Parathyroid adenoma (tissue), 2 donors: ENCODE data around the gene REG1B.

ENCODE experiments used
- H2AFZ ChIP-seq: fragments of 300-600 bp; sonication (generic); one replicate; pipeline ENCODE4 v1.7.0; 2017; ENCODE audit warnings: antibody characterized with exemption, mild to moderate bottlenecking
- H3K27ac ChIP-seq: fragments of 300-600 bp; sonication (generic); one replicate; pipeline ENCODE4 v1.7.0; 2017
- H3K27me3 ChIP-seq: fragments of 300-600 bp; sonication (generic); one replicate; pipeline ENCODE4 v1.7.0; 2017; ENCODE audit warnings: low read length; ENCODE audit not compliant: control insufficient read depth, insufficient read depth
- H3K36me3 ChIP-seq: fragments of 300-600 bp; sonication (generic); one replicate; pipeline ENCODE4 v1.7.0; 2017; ENCODE audit warnings: low read length; ENCODE audit not compliant: control insufficient read depth, insufficient read depth
- H3K4me1 ChIP-seq: fragments of 300-600 bp; sonication (generic); one replicate; pipeline ENCODE4 v1.7.0; 2017; ENCODE audit warnings: control low read depth
- H3K4me2 ChIP-seq: fragments of 300-600 bp; sonication (generic); one replicate; pipeline ENCODE4 v1.7.0; 2017; ENCODE audit warnings: low read length
- H3K4me3 ChIP-seq: fragments of 300-600 bp; sonication (generic); one replicate; pipeline ENCODE4 v1.7.0; 2017; ENCODE audit warnings: low read depth, low read length
- H3K79me2 ChIP-seq: fragments of 300-600 bp; sonication (generic); one replicate; pipeline ENCODE4 v1.7.0; 2017; ENCODE audit warnings: control low read depth
- H3K9ac ChIP-seq: fragments of 300-600 bp; sonication (generic); one replicate; pipeline ENCODE4 v1.7.0; 2017; ENCODE audit warnings: mild to moderate bottlenecking
- H3K9me3 ChIP-seq: fragments of 300-600 bp; sonication (generic); one replicate; pipeline ENCODE4 v1.7.0; 2017; ENCODE audit warnings: low read length; ENCODE audit not compliant: control insufficient read depth
- TF ChIP-seq, protein P1 (sequence below): fragments of 300-600 bp; sonication (generic); IDR thresholded peaks from one replicate; pipeline ENCODE4 v1.7.0; 2017; ENCODE audit warnings: antibody characterized with exemption, mild to moderate bottlenecking
- donor health status: primary hyperparathyroidism.

The REG1B gene

GRCh38 chr2:79103214-79103613 lies 15.4 kb upstream of the REG1B start:
- TF ChIP-seq, protein P1, sequence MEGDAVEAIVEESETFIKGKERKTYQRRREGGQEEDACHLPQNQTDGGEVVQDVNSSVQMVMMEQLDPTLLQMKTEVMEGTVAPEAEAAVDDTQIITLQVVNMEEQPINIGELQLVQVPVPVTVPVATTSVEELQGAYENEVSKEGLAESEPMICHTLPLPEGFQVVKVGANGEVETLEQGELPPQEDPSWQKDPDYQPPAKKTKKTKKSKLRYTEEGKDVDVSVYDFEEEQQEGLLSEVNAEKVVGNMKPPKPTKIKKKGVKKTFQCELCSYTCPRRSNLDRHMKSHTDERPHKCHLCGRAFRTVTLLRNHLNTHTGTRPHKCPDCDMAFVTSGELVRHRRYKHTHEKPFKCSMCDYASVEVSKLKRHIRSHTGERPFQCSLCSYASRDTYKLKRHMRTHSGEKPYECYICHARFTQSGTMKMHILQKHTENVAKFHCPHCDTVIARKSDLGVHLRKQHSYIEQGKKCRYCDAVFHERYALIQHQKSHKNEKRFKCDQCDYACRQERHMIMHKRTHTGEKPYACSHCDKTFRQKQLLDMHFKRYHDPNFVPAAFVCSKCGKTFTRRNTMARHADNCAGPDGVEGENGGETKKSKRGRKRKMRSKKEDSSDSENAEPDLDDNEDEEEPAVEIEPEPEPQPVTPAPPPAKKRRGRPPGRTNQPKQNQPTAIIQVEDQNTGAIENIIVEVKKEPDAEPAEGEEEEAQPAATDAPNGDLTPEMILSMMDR, result no peak
- Histone ChIP-seq H3K4me2 (no peak overlapping the region), H3K4me1 (no peaks in the 10 kb centered on the region), H2AFZ (no peak overlapping the region), H3K36me3 (no peaks in the 10 kb centered on the region), H3K9me3 (no peaks in the 10 kb centered on the region), H3K4me3 (no peak overlapping the region), H3K27me3 (no peaks in the 10 kb centered on the region), H3K79me2 (no peaks in the 10 kb centered on the region), H3K9ac (no peak overlapping the region), H3K27ac (no peak overlapping the region)

DNA sequence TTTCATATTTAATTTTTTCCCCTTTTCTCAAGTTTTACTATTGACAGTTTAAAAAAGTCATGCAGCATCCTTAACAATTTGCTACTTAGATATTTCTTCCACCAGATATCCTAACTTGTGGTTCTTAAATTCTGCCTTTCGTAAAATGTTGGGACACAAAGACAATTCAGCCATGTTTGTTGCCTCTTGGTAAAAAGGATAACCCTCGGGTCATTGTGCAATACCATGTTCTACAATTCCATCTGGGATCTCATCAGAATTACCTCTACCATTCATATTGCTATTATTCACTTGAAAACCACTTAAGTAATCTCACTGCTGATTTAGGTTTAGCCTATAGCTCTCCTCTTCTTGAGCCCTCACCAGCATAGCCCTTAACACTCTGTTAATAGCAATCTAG lies 13.2 kb upstream of the REG1B start:
- TF ChIP-seq, protein P1, result no peak
- Histone ChIP-seq H3K4me3 (no peak overlapping the region), H3K79me2 (no peaks in the 10 kb centered on the region), H3K4me2 (no peak overlapping the region), H3K9me3 (no peaks in the 10 kb centered on the region), H3K27me3 (no peaks in the 10 kb centered on the region), H3K36me3 (no peaks in the 10 kb centered on the region), H3K9ac (no peak overlapping the region), H2AFZ (no peak overlapping the region), H3K27ac (no peak overlapping the region), H3K4me1 (no peaks in the 10 kb centered on the region)

- no peaks in the 10 kb centered on the region for H3K36me3 ChIP-seq
- H3K9me3 ChIP-seq, result no peaks in the 10 kb centered on the region
- TF ChIP-seq, protein P1, result no peak
- no peak overlapping the region for H3K9ac ChIP-seq
- no peaks in the 10 kb centered on the region for H3K79me2 ChIP-seq
- no peak overlapping the region for H3K4me3 ChIP-seq
- no peak overlapping the region for H3K27ac ChIP-seq
- no peaks in the 10 kb centered on the region for H3K27me3 ChIP-seq
- H3K4me2 ChIP-seq, result no peak overlapping the region
- no peak overlapping the region for H2AFZ ChIP-seq
- no peaks in the 10 kb centered on the region for H3K4me1 ChIP-seq
Observed at GRCh38 chr2:79100285-79100684, 12.5 kb upstream of the REG1B start.

- Histone ChIP-seq H3K4me1 (no peaks in the 10 kb centered on the region), H3K4me3 (no peak overlapping the region), H3K9me3 (no peaks in the 10 kb centered on the region), H2AFZ (no peak overlapping the region), H3K79me2 (no peaks in the 10 kb centered on the region), H3K27ac (no peak overlapping the region), H3K36me3 (no peaks in the 10 kb centered on the region), H3K9ac (no peak overlapping the region), H3K27me3 (no peaks in the 10 kb centered on the region), H3K4me2 (no peak overlapping the region)
- TF ChIP-seq, protein P1, result no peak
Observed at GRCh38 chr2:79099140-79099686, 11.4 kb upstream of the REG1B start.

DNA sequence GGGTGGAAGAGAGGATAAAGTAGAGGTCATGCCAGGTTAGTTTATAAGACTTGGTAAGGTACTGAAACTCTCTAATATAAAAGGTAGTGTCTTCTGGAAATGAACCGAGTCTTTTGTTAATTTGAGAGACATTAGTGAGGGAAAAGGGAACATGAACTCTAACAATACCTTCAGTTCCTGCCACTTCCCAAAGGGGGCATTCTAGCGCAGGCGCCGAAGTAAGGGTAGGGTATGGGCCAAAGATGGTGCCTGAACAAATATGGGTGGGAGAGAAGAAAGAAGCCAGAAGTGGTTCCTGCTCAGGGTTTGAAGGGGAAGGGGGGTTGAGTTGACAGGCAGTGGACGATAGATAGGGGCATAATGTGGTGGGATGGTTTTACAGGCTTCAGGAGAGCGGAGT lies 10.1 kb upstream of the REG1B start:
- Histone ChIP-seq H3K4me2 (no peak overlapping the region), H3K27me3 (no peaks in the 10 kb centered on the region), H3K4me1 (no peaks in the 10 kb centered on the region), H3K9ac (no peak overlapping the region), H3K4me3 (no peak overlapping the region), H2AFZ (no peak overlapping the region), H3K9me3 (no peaks in the 10 kb centered on the region), H3K36me3 (no peaks in the 10 kb centered on the region), H3K79me2 (no peaks in the 10 kb centered on the region), H3K27ac (no peak overlapping the region)
- TF ChIP-seq, protein P1, result no peak
